Measurements from ENCODE around the gene UBE2H.
A peak's percentile ranks its signal among the peaks of the same experiment; 100 is the strongest.
"Not testable (repeated sequence)": the region's sequence is repeated elsewhere in the genome, so short reads cannot be mapped to it uniquely, and the experiment has no call there.

The UBE2H gene

DNA sequence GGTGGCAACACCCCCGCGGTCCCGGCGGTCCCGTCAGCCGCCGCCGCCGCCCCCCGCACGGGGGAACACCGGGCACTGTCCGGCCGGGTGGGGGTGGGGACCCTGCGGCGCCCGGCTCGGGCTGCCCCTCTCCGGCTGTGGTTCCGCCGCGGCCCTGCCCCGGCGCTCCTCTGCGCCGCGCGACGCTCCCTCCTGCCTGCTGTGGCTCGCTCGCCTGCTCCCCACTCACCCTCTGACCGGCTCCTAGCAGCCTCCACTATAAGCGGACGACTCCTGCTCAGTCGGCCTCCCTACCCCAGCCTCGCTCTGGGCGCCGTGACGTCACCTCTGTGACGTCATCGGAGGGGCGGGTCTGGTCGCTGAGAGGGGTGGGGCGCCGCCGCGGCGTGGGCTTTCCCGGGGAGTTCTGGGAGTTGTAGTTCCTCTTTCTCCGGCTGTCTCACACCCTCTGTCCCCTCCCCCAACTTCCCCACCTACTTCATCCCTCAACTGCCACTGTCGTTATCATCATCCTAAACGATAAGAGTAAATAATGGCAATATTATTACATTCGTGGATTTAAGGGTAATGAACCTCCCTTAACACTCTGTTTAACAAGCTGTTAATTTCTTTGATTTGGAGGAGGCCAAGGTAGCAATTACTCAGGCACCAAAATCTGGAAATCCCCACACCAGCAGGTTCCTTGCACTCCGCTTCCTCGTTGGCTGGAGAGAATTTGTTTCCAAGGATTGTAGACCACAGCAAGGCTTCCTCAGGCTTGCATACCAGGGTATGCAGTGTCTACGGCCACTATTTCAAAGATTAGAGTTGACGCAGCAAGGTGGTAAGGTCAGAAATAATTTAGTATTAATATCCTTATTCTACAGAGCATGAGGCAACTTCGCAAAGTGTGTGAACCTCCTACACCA, at the start of gene UBE2H:
TSS of gene UBE2H (minus strand) at position 308 of the 908 bp plus-strand sequence. CDS start 405 bp downstream, outside the sequence.
- no peak for FAIRE-seq

DNA sequence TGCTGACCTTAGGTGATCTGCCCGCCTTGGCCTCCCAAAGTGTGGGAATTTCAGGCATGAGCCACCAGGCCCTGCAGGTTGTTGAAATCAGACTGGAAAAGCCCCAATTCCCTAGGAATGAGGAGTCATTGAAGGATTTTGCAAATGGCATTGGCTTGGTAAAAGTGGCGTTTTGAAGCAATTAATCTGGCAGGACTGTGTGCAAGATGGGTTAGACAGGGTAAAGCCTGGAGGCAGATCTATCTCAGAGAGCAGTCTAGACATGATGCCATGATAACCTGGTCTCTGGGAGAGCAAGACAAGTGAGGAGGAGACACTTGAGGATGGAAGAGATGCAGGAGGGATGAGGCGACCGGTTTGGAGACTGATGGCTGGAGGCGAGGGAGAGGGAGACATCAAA, 45.7 kb upstream of the UBE2H start:
- FAIRE-seq = no peak

DNA sequence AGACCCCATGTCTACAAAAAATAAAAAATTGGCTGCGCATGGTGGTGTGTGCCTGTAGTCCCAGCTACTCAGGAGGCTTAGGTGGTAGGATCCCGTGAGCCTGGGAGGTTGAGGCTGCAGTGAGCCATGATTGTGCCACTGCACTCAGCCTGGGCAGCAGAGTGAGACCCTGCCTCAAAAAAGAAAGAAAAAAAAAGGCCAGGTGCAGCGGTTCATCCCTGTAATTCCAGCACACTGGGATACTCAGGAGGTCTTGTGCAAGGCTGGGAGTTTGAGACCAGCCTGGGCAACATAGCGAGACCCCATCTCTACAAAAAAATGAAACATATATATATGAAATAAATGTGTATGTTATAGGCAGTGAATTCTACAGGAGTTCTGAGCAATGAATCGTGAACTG, 44.5 kb upstream of the UBE2H start:
- FAIRE-seq = no peak

DNA sequence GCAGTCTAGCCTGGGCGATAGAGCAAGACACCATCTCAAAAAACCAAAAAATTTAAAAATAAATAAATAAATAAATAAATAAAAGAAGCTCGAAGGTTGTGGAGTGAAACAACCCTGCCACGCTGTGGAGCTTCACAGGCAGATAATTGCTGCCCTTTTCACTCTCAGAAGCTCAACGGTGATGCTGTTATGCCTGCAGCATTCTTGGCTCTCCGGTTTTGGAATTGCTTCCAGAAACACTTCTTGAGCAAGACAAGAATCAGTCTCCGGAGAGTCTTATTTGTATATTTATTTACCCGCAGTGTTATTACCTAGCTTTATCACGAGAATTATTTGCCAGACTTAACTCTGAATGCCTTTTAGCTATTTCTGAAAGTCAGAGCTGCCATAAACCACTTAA, 40.5 kb upstream of the UBE2H start:
- no peak for FAIRE-seq

DNA sequence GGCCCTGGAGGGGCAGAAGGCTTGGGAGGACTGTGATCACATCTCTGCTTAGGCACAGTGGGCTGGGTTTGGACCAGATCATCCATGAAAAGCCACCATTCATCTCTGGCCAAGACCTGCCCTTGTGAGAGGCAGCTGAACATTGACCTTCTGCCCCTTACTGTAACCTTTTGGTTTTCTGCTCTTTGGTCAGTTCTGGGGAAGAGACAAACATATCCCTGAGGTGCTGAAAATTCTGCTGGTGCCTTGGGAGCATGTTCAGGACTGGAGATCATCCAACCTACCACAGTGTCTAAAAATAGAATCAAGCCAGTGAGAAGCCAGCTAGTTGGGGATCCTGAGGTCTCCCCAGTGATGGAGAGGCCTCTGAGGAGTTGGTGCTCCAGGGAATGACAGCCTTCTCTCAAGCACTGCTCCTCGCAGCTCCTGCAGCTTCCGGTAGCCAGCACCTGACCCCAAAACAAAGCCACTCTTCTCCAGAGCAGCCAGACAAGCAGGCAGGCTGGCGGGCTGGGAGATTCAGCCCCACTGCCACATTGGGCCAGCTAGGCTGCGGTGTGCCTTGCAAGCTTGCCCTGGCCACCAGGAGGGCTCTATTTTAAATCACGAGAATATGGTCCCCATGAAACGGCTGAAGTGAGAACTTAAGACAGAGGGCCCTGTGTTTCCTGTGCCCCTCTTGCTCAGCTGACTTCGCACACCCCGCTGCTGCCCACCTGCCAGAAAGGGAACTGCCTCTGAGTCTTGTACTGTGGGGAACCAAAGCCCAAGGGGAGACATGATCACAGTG, 37.8 kb upstream of the UBE2H start:
- no peak for FAIRE-seq

DNA sequence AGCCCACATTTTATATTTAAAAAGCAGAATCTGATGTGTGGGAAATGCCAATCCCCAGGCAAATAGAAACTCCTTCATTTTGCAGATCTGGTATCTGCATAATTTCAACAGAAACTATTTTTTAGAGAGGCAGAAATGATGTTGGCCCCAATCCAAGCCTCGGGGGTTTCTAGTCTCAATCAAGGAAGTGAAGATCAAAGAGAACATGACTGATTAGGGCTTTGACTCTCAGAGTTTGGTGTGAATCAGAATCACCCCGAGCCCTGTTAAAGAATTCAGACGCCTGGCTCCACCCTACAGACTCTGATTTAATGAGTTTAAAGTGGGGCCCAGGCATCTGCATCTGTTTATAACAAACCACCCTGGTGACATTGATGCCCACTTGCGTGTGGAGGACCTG, 36.7 kb upstream of the UBE2H start:
- FAIRE-seq = no peak

DNA sequence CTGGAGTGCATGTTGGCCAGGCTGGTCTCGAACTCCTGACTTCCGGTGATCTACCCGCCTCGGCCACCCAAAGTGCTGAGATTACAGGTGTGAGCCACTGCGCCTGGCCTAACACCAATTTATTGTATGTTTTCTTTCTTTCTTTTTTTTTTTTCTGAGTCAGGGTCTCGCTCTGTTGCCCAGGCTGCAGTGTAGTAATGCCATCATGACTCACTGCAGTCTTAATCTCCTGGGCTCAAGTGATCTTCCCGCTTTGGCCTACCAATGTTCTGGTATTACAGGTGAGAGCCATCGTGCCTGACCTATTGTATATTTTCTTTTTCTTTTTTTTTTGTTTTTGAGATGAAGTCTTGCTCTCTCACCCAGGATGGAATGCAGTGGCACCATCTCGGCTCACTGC, 33.8 kb upstream of the UBE2H start:
- no peak for FAIRE-seq

DNA sequence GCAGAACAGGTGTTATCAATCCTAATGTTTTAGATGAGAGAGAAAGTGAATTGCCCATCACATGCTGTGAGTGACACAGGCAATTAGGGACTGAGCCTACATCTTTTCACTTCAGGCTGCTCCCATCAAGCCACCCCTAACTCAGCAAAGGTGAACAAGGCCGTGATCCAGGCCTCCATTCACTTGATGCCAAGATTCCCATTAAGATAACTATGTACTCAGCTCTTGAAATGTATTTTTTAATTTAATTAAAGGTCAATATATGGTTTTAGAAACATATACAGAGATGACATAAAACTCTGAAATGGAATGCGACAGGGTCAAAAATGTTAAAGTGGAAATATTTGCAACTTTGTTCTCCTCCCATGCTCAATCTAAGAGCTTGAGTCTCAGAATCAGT, 27.9 kb upstream of the UBE2H start:
- FAIRE-seq = no peak

DNA sequence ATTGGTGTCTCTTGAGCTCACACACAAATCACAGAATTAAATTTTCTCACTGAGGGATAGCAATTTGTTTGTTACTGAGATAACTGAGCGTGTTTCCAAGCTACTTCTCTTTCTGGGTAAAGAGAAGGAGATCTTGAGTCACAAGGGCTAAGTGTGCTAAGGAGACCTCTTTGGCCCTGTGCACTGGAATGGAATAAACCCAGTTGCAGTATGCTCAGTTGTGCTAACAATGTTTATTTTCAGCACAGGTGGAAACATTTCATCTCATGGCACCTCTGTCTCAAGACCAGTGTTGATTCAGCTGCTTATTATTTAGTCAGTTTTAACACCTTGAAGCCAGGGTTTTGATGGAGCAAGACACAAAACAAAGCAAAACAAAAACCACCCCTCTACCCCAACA, 22.5 kb upstream of the UBE2H start:
- peak; percentile 62 for FAIRE-seq

DNA sequence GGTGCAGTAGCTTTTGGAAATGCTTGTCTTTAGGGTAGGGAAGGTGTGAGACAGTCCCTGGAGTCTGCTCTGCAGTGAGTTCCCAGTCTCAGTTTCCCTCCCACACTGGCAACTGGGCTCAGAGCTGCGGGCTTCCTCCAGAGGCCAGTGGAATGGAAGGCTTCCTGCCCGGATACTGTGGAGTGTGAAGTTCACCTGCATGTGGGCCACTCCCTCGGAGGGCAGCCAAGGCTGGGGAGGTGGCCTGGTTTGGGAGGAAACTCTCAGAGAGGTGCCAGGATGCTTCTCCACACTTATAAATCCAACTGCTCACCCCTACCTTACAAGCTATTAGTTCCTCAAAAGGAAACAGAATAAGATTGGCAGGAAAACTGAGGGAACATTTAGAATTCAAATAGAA, 18.1 kb upstream of the UBE2H start:
- FAIRE-seq = no peak

DNA sequence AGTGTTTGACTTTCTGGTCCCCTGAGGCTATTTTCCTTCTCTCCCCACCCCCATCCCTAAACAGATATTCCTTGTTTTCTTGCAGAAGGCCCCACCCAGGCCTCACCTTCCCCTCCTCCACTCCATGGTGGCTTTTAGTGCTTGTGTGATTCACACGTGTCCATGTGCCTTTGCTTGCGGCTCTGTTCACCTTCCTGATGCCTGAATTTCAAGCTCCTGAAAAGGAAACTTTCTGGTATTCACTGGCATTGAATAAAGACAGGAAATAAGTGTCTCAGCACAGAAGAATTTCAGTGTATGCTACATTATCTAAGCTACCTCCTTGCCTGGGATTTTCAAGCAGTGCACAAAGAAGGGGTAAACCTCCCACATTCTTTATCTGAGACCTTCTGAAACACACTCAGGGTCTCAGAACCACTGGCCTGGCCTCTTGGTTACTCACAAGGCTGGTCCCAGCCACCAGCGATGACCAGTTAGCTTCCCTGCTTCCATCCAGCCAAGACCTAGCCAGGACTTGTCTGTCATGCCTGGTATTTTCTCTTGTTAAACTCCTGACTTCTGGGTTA, 17.2 kb upstream of the UBE2H start:
- FAIRE-seq = no peak

DNA sequence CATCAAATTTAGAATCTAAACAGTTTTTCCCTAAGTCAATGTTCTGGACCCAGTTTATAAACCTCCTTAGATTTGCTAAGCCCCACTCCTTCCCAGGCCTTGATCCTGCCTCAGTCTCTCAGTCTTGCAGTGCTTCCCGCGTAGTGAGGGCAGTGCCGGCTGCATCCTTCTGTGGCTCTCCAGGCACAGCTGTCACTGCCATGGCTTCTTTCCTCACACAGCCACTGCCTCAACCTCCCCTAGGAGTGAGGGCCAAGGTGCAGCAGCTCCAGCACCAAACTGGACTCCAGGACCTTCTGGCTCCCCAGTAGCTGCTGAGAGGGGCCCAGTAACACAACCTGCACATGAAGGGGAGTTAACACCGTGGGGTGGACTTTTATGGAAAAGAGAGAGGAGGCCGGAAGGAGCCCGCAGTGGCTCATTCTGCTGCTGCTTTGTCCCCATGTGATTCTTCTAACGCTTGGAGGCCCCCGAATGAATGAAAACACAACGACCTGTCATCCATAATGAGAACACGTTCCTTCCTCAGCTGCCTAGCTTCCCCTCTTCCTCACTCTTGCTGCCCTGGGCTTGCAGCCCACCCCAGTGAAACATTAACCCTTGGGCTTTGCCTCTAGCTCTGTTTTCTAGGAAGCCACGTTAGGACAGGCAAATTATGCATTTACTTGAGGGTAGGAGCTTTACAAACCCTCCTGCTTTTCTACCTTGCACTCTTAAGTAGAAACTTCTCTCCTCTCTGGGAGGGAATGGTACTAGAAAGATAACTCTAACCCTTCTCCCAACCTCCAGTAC, 16.0 kb upstream of the UBE2H start:
- FAIRE-seq = no peak

DNA sequence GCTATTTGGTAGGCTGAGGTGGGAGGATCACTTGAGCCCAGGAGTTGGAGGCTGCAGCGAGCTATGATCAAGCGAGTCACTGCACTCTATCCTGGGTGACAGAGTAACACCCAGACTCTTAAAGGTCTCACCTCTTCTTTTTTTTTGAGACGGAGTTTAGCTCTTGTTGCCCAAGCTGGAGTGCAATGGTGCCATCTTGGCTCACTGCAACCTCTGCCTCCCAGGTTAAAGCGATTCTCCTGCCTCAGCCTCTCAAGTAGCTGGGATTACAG, 7.4 kb upstream of the UBE2H start:
- not testable (repeated sequence) for FAIRE-seq

DNA sequence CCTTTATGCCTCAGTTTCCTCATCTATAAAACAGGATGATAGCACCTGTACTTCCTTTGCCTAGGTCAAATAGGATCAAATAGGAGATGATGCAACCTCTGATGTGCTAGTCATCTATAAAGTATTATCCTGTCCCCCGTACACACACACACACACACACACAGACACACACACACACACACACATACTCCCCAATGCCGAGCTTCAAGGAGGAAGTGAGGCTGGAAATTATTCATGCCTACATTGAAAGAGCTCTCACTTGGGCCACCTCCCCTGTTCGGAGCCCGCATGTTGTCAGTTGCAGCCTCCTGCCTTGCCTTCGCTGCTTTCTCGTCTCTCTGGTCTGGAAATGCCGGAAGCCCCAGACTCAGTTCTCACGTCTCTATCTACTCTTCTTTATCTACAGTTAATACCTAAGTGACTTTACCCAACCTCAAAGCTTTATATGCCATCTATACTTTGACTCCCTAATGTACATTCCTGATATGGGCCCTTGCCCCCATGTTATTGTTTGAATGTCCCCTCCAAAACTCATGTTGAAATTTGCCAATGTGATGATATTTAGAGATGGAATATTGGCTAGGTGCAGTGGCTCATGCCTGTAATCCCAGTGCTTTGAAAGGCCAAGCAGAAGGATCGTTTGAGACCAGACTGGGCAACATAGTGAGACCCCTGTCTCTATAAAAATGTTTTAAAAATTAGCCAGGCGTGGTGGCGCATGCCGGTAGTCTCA, 6.9 kb upstream of the UBE2H start:
- FAIRE-seq = no peak

DNA sequence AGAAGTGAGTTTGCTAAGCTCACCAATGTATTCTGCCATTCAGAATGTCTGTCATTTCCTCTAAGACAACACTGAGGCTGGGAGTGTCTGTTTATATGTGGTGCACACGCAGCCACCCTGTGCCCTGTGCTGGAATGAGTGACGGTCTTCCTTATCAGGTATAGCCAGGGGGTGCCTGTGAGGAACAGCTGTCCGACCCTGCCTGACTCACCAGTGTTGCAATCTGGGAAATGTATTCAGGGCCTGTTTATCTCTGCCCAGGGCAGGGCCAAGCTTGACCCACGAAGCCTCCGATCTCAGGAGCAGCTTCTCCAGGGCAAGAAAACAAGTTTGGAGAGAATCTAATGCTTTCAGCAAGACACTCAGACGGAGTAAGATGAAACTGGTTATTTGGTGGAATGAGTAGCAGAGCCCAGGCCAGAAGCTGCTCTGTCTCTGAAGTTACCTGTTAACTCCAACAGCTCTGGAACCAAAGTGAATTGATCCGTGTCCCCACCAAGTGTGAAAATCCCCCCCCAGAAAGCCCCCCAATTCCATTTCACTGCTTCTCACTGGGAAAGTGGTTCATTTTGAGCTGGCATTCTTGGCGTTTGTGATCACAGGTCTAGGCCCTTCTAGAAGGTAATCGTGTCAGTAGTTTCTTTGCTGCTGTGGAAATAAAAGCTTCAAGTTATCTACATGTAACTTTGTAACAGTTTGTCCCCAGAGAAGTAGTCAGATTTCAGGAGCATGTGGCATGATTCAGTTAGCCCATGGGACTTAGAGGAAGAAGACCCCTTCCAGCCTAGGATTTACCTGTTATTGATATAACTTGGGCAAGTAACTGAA, 6.1 kb upstream of the UBE2H start:
- FAIRE-seq = no peak

DNA sequence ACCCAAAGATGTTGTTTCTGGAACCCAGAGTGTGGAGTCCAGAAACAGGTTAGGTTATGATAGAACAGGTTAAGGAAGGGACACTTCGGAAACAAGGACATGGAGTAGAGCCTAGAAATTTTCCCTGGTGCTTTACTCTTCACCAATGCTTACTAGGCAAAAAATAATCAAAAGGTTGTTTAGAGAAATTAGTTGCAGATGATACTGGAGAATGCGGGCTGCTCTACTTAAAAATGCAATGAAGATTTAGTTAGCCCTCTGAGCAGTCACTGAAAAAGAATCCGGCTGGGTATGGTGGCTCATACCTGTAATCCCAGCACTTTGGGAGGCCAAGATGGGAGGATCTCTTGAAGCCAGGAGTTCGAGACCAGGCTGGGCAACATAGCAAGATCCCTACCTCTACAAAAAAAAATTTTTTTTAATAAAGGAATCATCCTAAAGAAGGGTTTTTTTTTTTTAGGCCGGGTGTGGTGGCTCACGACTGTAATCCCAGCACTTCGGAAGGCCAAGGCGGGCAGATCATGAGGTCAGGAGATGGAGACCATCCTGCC, 3.3 kb upstream of the UBE2H start:
- no peak for FAIRE-seq

DNA sequence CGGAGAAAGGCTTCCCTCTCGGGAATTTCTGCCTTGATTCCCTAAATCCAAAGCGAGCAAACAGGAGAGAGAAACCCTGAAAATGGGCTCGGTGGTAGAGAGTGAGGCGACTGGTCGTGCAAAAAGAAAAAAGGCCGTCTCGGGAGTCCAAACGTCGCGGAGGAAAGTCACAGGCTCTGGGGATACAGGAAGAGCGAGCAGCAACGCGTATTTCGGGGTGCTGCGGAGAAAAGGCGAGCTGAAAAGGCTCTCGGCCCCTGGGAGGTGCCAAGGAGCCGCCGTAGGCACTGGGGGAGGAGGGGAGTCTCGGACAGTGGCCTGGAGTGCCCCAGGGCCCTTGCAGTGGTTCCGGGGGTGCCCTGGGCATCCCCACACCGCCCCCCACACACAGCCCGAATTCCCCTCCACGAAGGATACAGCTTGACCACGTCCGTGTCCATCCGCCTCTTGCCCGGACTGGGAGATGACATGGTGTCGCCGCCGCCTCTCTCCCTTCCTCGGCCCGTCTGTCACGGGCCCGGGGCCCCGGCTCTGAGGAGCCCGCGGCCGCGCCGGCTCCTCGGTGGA, 591 bp downstream of the UBE2H start:
- no peak for FAIRE-seq

DNA sequence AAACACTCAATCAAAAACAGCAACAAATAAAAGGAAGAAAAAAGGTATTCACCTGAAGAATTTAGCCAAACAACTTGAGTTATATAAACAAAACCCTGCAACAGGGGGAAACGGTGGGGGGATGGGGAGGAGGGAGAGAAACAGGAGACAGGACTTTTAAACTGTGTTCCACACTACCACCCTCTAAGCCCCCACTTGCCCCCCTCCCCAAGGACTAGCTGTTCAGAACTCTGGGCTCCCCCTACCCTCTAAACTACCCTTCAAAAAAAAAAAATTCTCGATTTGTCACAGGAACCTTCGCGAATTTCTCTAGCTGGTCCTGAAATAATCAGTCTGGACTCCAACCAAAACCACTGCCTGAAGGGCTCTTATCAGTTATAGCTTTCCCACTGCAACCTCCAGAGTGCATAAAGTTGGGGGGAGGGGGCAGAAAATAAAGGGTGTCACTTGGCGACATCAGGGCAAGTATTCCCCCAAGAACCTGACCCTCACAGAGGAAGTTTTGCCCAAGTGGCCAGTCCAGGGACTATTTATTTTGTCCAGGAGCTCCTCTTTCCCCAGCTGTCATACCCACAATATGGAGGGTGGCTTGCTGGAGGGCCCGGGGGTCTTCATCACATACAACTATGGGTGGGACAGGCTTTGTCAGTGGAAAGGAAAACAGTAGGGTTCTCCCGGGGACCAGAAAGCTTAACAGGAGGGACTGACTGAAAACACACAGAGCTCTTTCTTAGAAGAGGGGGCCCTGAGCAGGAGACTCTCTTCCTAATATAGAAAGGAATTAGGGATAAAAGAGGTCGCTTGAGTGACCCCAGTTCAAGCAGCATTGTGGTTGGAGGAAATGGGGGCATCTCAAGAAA, 1.3 kb downstream of the UBE2H start:
- no peak for FAIRE-seq

DNA sequence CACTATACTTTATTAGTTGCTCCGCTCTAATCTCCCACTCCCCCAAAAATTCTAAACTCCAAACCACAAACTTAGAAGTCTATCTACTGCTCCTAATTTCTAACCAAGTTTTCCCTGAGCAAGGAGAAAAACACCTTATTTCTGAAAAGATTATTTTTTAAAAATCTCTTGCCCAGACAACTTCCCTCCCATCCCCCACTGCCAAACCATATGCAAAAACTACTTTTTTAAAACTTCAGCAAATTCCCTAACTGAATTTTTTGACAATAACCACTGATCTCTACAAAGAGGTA, 1.9 kb downstream of the UBE2H start:
- FAIRE-seq = no peak

Data from islet of Langerhans (tissue), 1 donor.